ENCODE data around the gene CORO7.

GRCh38 chr16:4433914-4434787 lies 17.8 kb upstream of the CORO7 start:
- no peak for TF ChIP-seq POLR2A (IDR thresholded peaks at IDR 0.05)
- TF ChIP-seq CTCF (IDR thresholded peaks at IDR 0.05), result no peak

All from vagina (tissue), 2 donors.